Measurements from ENCODE around the gene CLTA. TPM values are rescaled to one million over a fixed set of nuclear protein-coding genes. Genes with fewer than 3 reads are reported as not detected.

The CLTA gene
- total RNA-seq, result 281 and 295 TPM in 2 replicates

GRCh38 chr9:36190388-36191289, at the start of gene CLTA:
TSS of gene CLTA (plus strand) at chr9:36190921. CDS start at chr9:36191057, 136 bp downstream.

DNA sequence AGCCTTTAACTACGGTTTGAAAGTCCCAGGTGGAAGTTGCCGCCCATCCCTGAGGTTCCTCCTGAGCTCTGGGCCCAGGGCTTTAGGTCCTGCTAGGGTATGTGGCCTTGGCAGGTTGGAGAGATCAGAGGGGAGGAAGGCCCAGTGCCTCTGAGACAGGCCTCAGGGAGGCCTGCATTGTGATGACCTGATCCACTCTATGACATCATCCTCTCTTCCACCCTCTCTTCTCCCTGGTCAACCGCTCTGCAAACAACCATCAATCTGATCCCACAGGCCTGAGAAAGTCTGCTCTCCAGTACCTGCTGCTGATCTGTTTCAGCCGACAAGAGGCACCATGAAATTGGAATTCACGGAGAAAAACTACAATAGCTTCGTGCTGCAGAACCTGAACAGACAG, 21.6 kb upstream of the CLTA start, which contains the start of gene CCIN:
Gene CCIN, plus strand, starts transcription at position 223 of the 400 bp plus-strand sequence. Its CDS starts 115 bp downstream, at position 338.

GRCh38 chr9:36258208-36258995, 67.7 kb downstream of the CLTA start, which contains the start of gene GNE:
TSS of gene GNE (minus strand) at chr9:36258448. CDS start at chr9:36249355, 9,093 bp downstream.

Other genes starting within 250 kb of the CLTA start
- not detected in 2 replicates for gene OR2S2, start 232.8 kb upstream of the CLTA start, total RNA-seq
- gene RECK, start 154.0 kb upstream of the CLTA start, total RNA-seq, result 47.4 and 67.4 TPM in 2 replicates
- gene GLIPR2, start 54.2 kb upstream of the CLTA start, total RNA-seq, result 43.8 and 47.2 TPM in 2 replicates
- gene CCIN, start 21.5 kb upstream of the CLTA start, total RNA-seq, result 0.57 and 1.5 TPM in 2 replicates
- gene GNE, start 67.5 kb downstream of the CLTA start, total RNA-seq, result 21.3 and 22.6 TPM in 2 replicates
- gene RNF38, start 209.3 kb downstream of the CLTA start, total RNA-seq, result 4.2 and 4.3 TPM in 2 replicates